Progenitor cell of endocrine pancreas (in vitro differentiated cells): Measurements from ENCODE around the gene SLC9A9. TPM values are rescaled to one million over a fixed set of nuclear protein-coding genes. Genes with fewer than 3 reads are reported as not detected.

Experiments
- DNase-seq: peaks from one replicate; pipeline ENCODE4 v3.0.0; 2021; ENCODE audit warnings: low spot score; ENCODE audit not compliant: unreplicated experiment
- H3K27ac Mint-ChIP-seq: 2 replicates; pipeline ENCODE4 v1.8.0; 2021; ENCODE audit warnings: mild to moderate bottlenecking, moderate library complexity, mixed read lengths
- H3K27me3 Mint-ChIP-seq: 2 replicates; pipeline ENCODE4 v1.8.0; 2021; ENCODE audit warnings: mixed read lengths
- H3K36me3 Mint-ChIP-seq: 2 replicates; pipeline ENCODE4 v1.8.0; 2022; ENCODE audit warnings: mixed read lengths; ENCODE audit not compliant: insufficient read depth
- H3K4me1 Mint-ChIP-seq: 2 replicates; pipeline ENCODE4 v1.8.0; 2021; ENCODE audit warnings: low read depth, mixed read lengths
- H3K4me3 Mint-ChIP-seq: 2 replicates; pipeline ENCODE4 v1.8.0; 2021; ENCODE audit warnings: low read depth, mild to moderate bottlenecking, moderate library complexity, mixed read lengths
- H3K9me3 Mint-ChIP-seq: 2 replicates; pipeline ENCODE4 v1.8.0; 2021; ENCODE audit warnings: low read depth, mixed read lengths
- CTCF ChIP-seq: fragments of 200-600 bp; sonication (generic); IDR thresholded peaks from one replicate; pipeline ENCODE4 v1.5.0; 2021; ENCODE audit warnings: antibody characterized with exemption, mild to moderate bottlenecking; ENCODE audit not compliant: unreplicated experiment
- total RNA-seq: library from RNA; stranded (reverse); gene quantifications from 2 replicates; pipeline ENCODE4 v1.2.1, GENCODE V29; 2021

SLC9A9 gene
- total RNA-seq, 1 donor from 2014 or later, result 0.17 TPM

- TF ChIP-seq CTCF, result no peak
- Mint-ChIP-seq H3K36me3 (no peaks in the 10 kb centered on the region), H3K9me3 (no peaks in the 10 kb centered on the region), H3K4me3 (no peak overlapping the region), H3K27ac (no peak overlapping the region), H3K27me3 (peaks cover 3% of the 10 kb centered on the region), H3K4me1 (no peaks in the 10 kb centered on the region)
- DNase-seq, result no peak
Measured at GRCh38 chr3:143653935-143654334, 194.3 kb downstream of the SLC9A9 start.

DNA sequence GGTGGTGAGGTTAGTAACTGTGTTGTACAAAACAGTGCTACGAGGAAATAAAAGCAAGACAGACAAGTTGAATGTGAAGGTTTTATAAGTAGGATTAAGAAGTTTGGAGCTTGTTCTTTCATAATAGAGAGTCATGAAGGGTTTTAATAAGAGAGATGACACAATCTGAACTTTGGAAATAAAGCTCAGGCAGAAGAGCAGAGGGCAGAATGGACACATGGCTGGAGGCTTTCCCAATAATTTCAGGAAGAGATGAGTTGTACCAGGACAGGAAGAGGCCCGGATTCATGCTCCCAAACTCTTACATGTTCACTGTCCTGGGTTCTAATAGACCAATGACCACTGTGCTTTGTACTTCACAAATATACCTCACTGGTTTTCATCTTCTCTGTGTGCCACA lies 194.8 kb downstream of the SLC9A9 start:
- Mint-ChIP-seq H3K9me3 (no peaks in the 10 kb centered on the region), H3K36me3 (no peaks in the 10 kb centered on the region), H3K4me1 (no peaks in the 10 kb centered on the region), H3K27me3 (peaks cover 3% of the 10 kb centered on the region), H3K4me3 (no peak overlapping the region), H3K27ac (no peak overlapping the region)
- no peak for DNase-seq
- no peak for TF ChIP-seq CTCF

GRCh38 chr3:143652118-143652517 lies 196.2 kb downstream of the SLC9A9 start:
- H3K4me1 Mint-ChIP-seq, result no peaks in the 10 kb centered on the region
- peaks cover 3% of the 10 kb centered on the region for H3K27me3 Mint-ChIP-seq
- DNase-seq, result no peak
- H3K27ac Mint-ChIP-seq, result no peak overlapping the region
- H3K36me3 Mint-ChIP-seq, result no peaks in the 10 kb centered on the region
- no peaks in the 10 kb centered on the region for H3K9me3 Mint-ChIP-seq
- no peak overlapping the region for H3K4me3 Mint-ChIP-seq
- no peak for TF ChIP-seq CTCF

DNA sequence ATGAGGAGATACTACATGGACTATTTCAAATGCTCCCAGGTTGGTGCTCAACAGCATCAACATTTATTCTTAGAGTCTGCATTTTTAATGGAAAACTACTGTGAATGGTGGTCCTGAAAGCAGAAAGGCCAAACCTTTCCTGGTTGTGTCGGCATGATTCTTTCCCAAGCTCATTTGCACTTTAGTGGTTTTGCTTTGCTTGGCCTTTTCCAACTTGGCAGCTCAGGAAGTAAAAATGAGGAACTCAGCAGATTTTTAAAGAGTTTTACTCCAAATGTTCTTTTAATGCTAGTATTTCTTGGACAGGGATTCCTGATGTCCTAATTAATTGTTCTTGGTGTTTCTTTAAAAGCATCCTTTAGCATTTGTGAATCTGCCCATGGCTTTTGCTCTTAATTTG lies 197.4 kb downstream of the SLC9A9 start:
- H3K4me3 Mint-ChIP-seq, result no peak overlapping the region
- TF ChIP-seq CTCF, result no peak
- H3K36me3 Mint-ChIP-seq, result no peaks in the 10 kb centered on the region
- no peak for DNase-seq
- H3K4me1 Mint-ChIP-seq, result no peaks in the 10 kb centered on the region
- peaks cover 3% of the 10 kb centered on the region for H3K27me3 Mint-ChIP-seq
- no peak overlapping the region for H3K27ac Mint-ChIP-seq
- H3K9me3 Mint-ChIP-seq, result no peaks in the 10 kb centered on the region

DNA sequence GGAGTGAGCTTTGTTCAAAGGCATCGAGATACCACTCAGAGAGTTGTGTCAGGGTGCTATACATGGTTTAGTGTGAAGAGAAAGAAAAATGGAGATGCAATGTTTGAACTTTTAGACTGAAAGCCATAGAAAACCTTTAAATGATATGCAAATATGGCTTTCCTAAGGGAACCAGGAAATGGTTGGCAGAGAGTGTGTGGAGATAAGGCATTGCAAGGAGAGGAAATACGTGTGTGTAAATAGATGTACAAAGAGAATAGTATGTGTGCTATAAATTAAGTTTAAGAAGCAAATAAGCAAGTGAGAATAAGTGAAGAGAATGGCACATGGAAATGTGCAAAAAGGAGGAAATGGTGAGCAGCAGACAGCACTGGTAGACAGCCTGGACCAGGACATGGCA lies 198.1 kb downstream of the SLC9A9 start:
- TF ChIP-seq CTCF, result no peak
- Mint-ChIP-seq H3K4me1 (no peaks in the 10 kb centered on the region), H3K4me3 (no peak overlapping the region), H3K27me3 (peaks cover 3% of the 10 kb centered on the region), H3K27ac (no peak overlapping the region), H3K9me3 (no peaks in the 10 kb centered on the region), H3K36me3 (no peaks in the 10 kb centered on the region)
- no peak for DNase-seq
